SKM-1 (cell line): ENCODE data around the gene IQCK.

ENCODE experiments used
- DNase-seq: peaks from one replicate; lab custom pipeline; 2025; ENCODE audit not compliant: unreplicated experiment; lab: John Stamatoyannopoulos, UW

IQCK gene

DNA sequence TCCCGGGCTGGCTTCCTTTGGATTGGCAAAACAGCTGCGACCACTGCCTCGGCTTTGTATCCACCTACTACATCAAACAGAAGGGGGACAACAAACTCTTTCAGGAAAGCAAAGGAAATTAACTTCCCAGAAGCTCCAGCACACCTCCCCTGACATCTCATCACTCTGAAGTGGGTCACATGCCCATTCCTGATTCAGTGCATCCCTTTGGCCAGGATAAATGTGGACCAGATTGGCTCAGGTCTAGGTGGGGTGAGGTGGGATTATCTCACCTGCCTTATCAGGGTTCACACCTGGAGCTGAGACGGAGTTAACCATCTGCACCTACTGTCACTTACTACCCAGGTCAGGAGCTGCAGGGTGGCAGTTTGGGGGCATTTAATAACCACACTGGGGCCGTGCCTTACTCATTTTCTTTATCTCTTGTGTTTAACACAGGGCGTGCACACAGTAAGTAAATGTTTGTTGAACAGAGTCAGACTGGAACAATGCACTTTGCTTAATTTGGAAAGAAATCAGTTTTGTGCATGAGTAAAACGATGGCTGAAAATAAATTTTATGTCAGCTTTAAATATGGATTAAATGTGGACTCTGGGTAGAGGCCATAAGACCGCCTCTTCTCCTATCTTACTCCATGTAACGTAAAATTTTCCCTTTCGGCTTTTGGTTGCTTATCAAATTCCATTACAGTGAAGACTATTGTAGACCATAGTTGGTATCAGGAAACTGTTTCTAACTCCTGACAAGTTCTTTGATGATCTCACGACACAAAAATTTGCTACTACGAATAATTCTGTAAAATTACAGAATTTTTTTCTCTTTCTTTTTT, 36.0 kb downstream of the IQCK start:
- DNase-seq = no peak

DNA sequence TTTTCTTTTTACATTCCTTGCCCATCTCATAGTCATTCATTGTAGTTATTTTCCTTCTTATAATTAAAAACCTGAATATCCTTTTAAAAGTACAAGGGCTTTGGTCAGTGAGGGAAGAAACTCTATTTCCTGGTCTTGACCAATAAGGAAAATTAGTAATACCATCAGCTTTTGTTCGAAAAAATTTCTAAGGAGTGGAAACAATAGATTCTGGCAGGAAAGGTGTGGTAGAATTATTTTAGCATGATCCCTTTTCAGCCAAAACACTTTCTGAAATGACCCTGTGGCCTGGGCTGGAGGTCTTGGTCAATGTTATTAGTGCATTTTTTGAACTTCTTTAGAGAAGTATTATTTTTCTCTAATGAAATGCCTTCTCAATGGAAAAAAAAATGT, 36.6 kb downstream of the IQCK start:
- DNase-seq = no peak

DNA sequence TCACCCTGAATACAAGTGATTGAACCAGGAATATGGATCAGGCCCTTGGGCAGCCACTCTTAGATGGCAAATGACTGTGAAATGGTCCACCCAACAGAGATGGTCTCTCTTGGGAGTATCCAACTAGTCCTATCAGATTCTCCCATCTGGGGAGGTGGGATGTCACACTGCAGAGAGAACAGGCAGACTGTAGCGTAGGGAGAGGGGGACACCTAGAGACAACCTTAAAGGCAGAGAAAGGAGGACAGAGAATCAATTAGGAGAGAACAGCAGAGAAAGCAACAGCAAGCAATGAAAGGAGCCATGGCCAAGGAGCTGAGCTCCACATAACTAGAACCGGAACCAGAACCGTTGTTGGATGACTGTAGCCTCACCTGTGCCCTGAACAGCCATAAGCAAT, 37.2 kb downstream of the IQCK start:
- no peak for DNase-seq

DNA sequence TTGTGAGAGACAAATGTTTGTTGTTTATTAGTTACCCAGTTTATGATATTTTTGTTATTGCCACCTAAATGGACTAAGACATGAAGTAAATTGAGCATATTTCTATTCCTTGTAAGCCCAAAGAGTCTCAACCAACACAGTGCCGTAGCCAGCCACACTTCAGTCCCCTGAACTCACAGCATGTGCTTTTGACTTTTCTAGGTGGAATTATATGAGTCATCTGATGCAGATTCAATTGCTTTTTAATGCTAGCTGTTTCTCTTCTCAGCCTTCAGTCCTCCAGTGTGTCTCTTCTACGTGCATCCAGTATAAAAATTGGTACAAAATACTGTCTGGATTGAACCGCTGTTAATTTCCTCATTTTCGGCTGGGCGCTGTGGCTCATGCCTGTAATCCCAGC, 39.0 kb downstream of the IQCK start:
- no peak for DNase-seq

DNA sequence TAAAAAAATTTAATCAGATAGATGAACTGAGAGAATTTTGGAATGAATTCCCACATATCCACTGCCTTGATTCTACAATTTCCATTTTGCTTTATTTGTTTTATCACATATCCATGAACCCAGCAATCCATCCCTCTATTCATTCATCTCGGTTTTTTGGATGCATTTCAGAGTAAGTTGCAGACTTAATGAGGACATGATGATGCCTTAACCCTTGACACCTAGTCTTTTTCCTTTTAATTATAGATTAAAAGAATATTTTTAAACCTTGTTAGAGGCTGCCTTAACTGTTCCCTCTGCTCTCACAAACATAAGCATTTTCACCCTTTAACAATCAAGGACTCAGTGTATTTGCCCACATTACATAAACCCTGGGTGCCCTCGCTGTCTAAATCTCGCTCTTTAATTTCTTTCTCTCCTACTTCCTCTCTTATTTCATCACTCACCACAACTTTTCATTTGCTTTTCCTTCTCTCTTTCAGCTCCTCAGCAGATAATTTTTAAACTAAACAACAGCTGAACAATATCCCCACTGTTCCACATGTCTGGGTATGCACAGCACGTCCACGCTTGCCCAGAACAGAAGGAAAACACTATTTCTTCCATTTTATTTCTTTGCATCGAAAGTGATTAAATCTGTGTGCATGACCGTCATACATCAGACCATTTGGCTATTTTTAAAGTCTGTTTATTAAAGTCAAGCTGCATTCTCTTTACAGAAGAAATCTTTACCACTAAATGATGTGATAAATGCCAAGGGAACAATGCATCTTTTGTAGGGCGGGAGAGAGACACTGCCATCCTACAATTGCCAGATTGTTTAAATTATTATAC, 39.9 kb downstream of the IQCK start:
- no peak for DNase-seq

DNA sequence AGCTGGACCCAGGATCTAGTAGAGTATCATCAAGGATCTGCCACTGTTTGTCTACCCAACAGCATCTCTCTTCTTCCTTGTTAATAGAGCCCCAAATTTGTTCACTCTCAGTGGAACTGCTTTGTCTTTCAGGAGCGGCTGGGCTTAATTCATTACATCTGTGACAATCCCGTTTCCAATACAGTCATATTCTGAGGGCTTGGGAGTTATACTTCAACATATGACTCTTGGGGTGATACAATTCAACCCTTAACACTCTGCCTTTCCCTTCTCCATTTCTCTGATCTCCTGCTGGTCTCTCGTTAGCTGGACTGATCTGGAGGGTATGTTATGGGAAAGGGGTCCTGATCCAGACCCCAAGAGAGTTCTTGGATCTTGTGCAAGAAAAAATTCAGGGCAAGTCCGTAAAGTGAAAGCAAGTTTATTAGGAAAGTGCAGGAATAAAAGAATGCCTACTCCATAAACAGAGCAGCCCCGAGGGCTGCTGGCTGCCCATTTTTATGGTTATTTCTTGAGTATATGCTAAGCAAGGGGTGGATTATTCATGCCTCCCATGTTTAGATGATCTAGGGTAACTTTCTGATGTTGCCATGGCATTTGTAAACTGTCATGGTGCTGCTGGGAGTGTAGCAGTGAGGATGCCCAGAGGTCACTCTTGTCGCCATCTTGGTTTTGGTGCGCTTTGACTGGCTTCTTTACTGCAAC, 42.4 kb downstream of the IQCK start:
- no peak for DNase-seq

DNA sequence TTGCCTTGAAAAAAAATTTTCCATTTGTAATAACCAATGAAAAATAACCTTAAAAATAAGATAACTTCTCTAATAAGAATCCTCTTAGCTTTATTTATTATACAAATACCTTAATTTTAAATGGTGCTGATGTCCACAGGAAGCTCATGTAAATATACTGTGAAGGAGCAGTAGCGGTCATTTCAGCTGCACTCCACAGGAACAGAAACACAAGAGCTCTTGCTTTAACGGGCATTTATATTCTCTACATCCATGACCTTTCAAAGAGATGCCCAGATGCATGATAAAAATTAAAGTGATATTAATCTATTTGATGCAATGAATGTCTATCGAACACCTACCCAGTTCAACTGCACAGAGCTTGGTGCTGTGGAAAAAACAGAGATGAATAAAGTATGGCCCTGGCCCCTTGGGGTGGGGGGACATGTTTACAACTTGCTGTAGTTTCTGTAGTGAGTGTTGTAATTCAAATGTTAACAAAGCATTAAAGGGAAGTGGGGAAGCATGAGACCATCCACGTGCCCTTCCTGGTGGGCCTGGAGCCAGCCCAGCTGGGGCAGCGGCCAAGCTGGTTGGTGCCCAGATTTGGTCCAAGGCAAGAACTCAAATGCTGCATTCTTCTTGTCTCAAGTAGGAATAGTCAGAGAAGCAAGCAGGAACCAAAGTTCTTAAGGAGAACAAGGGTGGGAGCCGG, 47.9 kb downstream of the IQCK start:
- no peak for DNase-seq

DNA sequence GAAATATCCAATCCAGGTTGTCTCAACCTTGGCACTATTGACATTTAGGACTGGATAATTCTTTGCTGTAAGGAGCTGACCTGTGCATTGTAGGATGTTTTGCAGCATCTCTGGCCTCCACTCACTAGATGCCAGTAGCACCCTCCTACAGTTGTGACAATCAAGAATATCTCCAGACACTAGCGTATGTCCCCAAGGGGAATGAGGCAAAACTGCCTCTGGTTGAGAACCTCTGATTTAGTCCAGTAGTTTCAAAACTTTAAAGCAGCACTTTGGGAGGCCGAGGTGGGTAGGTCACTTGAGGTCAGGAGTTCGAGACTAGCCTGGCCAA, 48.4 kb downstream of the IQCK start:
- no peak for DNase-seq

DNA sequence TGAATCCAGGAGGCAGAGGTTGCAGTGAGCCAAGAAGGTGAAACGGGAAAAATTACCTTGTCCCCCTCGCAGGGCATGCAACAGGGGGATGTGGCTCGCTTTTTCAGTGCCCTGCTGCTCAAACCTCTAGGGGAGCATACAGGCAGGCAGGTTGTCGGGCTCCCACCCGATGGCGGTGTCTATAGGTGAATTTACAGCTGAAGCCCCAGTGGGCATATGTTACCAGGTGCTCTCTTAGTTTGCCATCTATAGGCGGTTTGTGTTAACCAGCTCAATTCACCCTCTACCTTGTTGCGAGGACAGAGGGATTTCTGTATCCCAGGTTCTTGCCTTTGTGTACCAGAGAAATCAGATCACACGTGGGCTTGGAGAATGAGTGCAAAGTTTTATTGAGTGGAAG, 48.9 kb downstream of the IQCK start:
- DNase-seq = no peak

DNA sequence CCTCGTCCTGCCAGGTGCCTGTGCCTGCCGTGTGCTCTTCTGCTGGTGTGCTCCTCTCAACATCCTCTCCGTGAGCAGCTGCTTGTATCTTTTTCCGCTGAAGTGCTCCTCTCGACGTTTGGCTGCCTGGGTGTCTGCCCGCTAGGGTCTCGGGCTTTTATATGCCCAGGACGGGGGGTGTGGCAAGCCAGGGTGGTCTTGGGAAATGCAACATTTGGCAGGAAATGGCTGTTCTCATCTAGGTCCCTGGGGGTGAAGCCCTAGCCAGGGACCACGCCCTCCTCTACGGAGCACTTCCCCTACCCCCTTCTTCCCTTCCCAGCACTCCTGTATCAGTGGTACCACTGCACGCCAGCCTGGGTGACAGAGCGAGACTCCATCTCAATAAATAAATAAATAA, 49.4 kb downstream of the IQCK start:
- no peak for DNase-seq

DNA sequence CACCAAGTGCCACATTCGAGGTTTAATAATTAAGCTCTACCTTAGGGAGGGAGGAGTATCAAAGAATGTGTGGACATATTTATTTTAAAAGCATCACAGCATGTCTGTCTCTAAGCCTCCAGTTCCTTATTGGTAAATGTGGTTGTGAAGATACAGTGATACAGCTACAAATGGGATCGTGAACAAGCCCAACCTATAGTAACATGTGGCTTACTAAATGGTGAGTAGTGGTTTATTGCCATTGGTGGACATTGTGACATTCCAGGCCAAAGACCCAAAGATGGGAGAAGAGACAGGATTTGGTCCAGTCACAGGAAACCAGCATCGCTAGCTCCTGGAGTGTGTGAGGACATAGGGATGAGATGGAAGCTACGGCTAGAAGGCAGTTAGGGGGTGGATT, 51.2 kb downstream of the IQCK start:
- DNase-seq = no peak

DNA sequence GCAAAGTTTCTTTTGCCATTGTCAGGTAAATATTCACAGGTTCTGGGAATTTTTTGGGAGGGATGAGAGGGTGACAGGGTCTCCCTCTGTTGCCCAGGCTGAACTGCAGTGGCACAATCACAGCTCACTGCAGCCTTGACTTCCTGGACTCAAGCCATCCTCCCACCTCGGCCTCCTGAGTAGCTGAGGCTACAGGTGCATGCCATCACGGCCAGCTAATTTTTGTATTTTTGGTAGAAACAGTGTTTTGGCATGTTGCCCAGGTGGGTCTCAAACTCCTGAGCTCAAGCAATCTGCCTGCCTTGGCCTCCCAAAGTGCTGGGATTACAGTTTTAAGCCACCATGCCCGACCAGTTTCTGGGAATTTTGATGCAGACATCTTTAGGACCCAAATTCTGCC, 53.0 kb downstream of the IQCK start:
- DNase-seq = no peak

DNA sequence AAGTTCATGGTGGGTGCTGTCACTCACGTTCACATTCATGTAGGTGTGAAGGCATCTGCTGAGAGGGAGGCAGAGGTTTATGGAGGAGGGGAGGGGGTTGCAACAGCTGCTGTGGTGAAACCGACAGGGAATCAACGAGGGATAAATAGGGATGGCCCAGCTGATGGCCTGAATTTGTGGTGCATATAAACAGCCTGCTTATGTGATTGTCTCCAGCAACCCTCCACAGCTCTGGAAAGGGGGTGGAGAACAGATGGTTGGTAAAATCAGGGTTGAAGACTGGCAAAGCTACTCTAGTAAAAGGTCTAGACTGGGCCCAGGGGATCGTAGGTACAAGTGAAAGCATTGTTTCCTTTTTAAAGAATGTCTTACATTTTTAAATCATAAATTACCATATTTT, 53.7 kb downstream of the IQCK start:
- no peak for DNase-seq

DNA sequence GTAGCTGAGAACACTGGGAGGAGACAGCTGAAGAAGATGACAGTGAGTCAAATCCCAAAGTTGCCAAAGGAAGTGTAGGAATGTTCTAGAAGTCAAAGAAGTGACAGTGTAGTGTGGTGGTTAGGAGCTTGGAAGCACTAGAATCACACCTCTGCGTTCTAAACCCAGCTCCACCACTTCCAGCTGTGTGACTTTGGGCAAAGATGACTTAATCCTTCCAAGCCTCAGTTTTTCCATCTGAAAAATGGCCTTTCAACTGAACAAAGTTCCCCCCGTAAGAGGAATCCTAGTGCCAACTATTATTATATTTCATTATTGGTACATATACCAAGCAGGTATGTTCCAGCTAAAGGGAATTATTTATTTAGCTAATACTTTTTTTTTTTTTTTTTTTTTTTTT, 56.0 kb downstream of the IQCK start:
- DNase-seq = no peak

DNA sequence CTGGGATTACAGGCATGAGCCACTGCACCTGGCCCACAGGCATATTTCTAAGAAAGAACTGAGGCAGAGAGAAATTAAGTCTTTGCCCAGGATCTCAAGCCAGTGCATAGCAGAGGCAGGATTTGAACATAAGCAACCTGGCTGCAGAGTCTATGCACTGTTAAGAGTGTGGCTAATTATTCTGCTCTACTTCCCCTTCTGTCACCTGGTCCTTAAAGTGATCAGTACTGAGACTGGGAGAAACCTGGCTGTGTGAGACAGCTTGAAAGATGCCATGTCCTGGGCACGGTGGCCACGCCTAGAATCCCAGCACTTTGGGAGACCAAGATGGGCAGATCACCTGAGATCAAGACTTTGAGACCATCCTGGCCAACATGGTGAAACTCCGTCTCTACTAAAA, 58.1 kb downstream of the IQCK start:
- no peak for DNase-seq

DNA sequence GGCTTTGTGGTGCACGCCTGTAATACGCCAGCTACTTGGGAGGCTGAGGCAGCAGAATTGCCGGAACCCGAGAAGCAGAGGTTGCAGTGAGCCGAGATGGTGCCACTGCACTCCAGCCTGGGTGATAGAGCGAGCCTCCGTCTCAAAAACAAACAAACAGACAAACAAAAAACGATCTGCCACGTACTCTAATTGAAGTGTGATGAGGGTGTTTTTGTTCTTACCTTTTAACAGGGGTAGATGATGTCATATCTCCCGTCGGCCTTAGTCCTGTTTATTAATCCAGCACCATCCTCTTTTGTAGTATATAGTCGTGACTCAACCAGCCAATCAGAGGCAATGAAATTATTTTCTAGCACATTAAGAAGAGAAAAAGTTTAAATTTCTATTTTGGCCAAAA, 58.5 kb downstream of the IQCK start:
- no peak for DNase-seq

DNA sequence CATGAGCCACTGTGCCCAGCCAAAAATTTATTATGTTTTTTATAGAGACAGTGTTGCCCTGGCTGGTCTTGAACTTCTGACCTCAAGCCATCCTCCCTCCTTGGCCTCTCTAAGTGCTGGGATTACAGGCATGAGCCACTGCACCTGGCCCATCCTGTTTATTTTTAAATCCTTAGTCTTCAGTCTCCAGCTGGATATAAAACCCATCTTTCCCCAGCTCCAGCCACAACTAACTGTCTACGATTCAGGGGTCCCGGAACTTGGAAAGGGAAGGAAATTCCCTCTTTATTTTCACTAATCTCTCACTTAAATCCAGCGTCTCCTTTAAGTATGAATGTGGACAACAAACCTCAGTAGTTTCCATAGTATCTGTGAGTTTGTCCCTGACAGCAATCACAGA, 62.2 kb downstream of the IQCK start:
- no peak for DNase-seq

DNA sequence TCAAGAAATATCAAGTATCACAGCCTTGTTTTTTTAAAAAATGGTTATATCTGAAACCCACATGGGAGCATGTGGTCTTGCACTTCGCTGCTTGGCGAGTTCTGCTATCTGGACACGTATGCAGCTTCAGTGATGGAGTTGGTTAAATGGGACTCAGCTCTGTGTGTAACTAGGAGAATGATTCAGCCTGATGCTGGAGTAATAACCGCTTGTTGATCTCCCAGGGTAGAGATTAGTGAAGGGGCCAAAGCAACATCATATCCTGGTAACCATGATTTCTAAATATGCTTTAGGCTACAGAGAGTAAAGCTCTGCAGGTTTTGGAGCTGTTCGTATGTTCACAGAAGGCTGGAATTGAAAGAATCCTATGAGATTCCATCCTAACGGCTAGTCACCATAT, 63.2 kb downstream of the IQCK start:
- no peak for DNase-seq

DNA sequence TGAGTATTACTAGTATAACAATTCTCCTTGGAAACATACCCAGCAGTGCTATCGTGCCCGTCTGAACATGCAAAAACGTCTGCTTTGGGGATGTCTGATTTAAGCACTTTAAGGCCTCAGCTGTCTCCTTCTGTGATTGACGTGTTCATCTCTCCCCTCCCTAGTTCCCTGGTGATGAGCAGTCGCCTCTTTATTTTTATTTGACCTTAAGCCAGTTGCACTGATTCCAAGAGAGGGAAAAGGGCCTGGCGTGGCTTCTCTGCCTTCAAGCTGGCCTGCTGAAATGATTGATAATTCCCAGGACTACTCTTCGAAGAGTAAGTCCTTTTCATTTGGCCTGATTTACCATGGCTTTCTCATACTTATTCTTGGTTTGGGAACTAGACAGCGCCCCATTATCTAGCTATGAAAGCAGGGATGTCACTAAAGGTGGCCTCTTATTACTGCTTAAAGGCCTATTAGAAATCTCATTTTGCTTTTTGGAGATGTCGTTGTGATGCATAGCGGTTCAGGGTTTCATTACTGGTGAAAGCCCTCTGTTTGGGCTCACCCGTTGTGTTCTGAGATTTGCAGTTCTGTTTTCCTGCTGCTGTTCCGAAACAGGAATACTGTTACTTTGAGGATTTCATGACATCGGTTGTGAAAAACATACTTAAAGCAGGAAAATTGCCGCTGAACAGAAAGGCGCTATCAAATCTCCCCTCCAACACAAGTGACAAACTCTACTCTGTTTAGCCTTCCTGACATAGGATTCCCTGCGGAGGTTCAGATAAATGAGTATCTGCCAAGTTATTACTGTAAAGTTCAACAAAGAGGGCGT, 65.5 kb downstream of the IQCK start:
- DNase-seq = no peak

DNA sequence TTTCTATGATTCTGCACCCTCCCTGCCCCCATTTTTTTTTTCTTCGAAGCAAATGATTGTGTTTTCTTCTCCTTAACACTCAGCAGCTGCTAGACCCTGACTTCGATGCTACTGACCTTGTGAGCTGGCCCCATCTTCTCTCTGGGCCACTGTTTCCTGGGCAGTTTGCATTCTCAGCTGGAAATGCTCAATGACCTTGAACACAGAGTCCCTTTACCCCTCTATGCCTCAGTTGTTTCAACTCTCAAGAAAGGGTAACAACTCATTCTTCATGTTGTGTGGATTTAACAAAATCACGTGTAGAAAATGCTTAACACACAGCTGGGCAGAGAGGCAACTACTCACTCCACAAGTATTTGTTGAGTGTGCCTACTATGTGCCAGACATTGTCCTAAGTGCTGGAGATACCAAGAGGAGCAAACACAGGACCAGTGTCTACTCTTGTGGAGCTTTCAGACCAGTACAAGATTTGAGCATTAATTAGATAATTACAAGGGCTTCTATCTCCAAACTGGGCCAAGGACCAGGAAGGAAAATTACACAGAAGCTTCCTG, 66.2 kb downstream of the IQCK start:
- no peak for DNase-seq
